Measurements from ENCODE around the gene GLIS2.

- TF ChIP-seq POLR2AphosphoS5 (IDR thresholded peaks at IDR 0.05; ENCODE audit: low read depth, low read length): no peak
- TF ChIP-seq, protein P1, sequence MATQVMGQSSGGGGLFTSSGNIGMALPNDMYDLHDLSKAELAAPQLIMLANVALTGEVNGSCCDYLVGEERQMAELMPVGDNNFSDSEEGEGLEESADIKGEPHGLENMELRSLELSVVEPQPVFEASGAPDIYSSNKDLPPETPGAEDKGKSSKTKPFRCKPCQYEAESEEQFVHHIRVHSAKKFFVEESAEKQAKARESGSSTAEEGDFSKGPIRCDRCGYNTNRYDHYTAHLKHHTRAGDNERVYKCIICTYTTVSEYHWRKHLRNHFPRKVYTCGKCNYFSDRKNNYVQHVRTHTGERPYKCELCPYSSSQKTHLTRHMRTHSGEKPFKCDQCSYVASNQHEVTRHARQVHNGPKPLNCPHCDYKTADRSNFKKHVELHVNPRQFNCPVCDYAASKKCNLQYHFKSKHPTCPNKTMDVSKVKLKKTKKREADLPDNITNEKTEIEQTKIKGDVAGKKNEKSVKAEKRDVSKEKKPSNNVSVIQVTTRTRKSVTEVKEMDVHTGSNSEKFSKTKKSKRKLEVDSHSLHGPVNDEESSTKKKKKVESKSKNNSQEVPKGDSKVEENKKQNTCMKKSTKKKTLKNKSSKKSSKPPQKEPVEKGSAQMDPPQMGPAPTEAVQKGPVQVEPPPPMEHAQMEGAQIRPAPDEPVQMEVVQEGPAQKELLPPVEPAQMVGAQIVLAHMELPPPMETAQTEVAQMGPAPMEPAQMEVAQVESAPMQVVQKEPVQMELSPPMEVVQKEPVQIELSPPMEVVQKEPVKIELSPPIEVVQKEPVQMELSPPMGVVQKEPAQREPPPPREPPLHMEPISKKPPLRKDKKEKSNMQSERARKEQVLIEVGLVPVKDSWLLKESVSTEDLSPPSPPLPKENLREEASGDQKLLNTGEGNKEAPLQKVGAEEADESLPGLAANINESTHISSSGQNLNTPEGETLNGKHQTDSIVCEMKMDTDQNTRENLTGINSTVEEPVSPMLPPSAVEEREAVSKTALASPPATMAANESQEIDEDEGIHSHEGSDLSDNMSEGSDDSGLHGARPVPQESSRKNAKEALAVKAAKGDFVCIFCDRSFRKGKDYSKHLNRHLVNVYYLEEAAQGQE (IDR thresholded peaks at IDR 0.05; ENCODE audit: insufficient read depth in 1 of 2, low read depth in 2 of 2, low read length in 2 of 2): no peak
- no peak for TF ChIP-seq SIN3A (IDR thresholded peaks at IDR 0.05; ENCODE audit: borderline replicate concordance, insufficient read depth, low read length)
- TF ChIP-seq TAF1 (IDR thresholded peaks at IDR 0.05; ENCODE audit: borderline replicate concordance, insufficient read depth, low read length): no peak
- no peak for TF ChIP-seq FOXP2 (optimal IDR thresholded peaks at IDR 0.05; ENCODE audit: borderline replicate concordance, extremely low read depth, extremely low read length, insufficient read depth)
Measured at GRCh38 chr16:4285167-4285566, 30.7 kb upstream of the GLIS2 start.
